Neural cell (in vitro differentiated cells): ENCODE measurements around the gene SBDS. TPM values are rescaled to one million over a fixed set of nuclear protein-coding genes. Genes with fewer than 3 reads are reported as not detected.
"Not testable (repeated sequence)": the region's sequence is repeated elsewhere in the genome, so short reads cannot be mapped to it uniquely, and the experiment has no call there.

Experiments
- H2AFZ ChIP-seq: fragments of 200-600, 300-800 bp; sonication (generic), shearing (Covaris generic); 2 replicates; pipeline ENCODE4 v1.6.0; 2014; ENCODE audit warnings: low read depth, mild to moderate bottlenecking, antibody characterized with exemption, low read length, moderate library complexity
- H3F3A ChIP-seq: fragments of 200-600 bp; shearing (Covaris generic); 2 replicates; pipeline ENCODE4 v1.6.1; 2016; ENCODE audit warnings: mild to moderate bottlenecking, moderate library complexity, mixed read lengths, antibody characterized with exemption, low read length; ENCODE audit not compliant: insufficient read depth, poor library complexity, severe bottlenecking
- H3K27ac ChIP-seq: fragments of 200-600, 300-800 bp; sonication (generic), shearing (Covaris generic); 2 replicates; pipeline ENCODE4 v1.5.1; 2014; ENCODE audit warnings: mild to moderate bottlenecking, low read length, moderate library complexity
- H3K27me3 ChIP-seq: fragments of 300-800, 200-600 bp; sonication (generic), shearing (Covaris generic); 2 replicates; pipeline ENCODE4 v1.6.0; 2014; ENCODE audit warnings: mild to moderate bottlenecking, low read depth, low read length, moderate library complexity; ENCODE audit not compliant: insufficient read depth
- H3K36me3 ChIP-seq: fragments of 300-800, 200-600 bp; sonication (generic), shearing (Covaris generic); 2 replicates; pipeline ENCODE4 v1.5.1; 2014; ENCODE audit warnings: mild to moderate bottlenecking, antibody characterized with exemption, low read length, moderate library complexity; ENCODE audit not compliant: insufficient read depth
- H3K4me2 ChIP-seq: fragments of 300-800, 200-600 bp; sonication (generic), shearing (Covaris generic); 2 replicates; pipeline ENCODE4 v1.6.0; 2014; ENCODE audit warnings: mild to moderate bottlenecking, low read length
- H3K4me3 ChIP-seq: fragments of 300-800, 200-600 bp; sonication (generic), shearing (Covaris generic); 2 replicates; pipeline ENCODE4 v1.5.1; 2014; ENCODE audit warnings: mild to moderate bottlenecking, low read length, moderate library complexity
- H3K79me2 ChIP-seq: fragments of 200-600 bp; shearing (Covaris generic); replicated peaks from 2 replicates; pipeline ENCODE4 v1.6.0; 2014; ENCODE audit warnings: mild to moderate bottlenecking, low read length, moderate library complexity; ENCODE audit not compliant: insufficient read depth
- H3K9ac ChIP-seq: fragments of 300-800, 200-600 bp; sonication (generic), shearing (Covaris generic); 2 replicates; pipeline ENCODE4 v1.6.1; 2016; ENCODE audit warnings: mild to moderate bottlenecking, low read length, mixed read lengths
- H3K9me2 ChIP-seq: fragments of 200-600 bp; shearing (Covaris generic); 2 replicates; pipeline ENCODE4 v1.6.1; 2016; ENCODE audit warnings: mild to moderate bottlenecking, low read length, mixed read lengths; ENCODE audit not compliant: insufficient read depth
- H3K9me3 ChIP-seq: fragments of 200-600, 300-800 bp; sonication (generic), shearing (Covaris generic); 2 replicates; pipeline ENCODE4 v1.6.1; 2016; ENCODE audit warnings: mild to moderate bottlenecking, mixed run types, low read length, moderate library complexity, mixed read lengths
- H4K20me1 ChIP-seq: fragments of 200-600 bp; shearing (Covaris generic); 2 replicates; pipeline ENCODE4 v1.6.1; 2016; ENCODE audit warnings: mild to moderate bottlenecking, mixed run types; ENCODE audit not compliant: insufficient read depth
- CTCF ChIP-seq: fragments of 450-650 bp; IDR thresholded peaks from 2 replicates; pipeline ENCODE4 v1.5.1; 2014; ENCODE audit warnings: antibody characterized with exemption, mild to moderate bottlenecking, moderate library complexity; ENCODE audit not compliant: poor library complexity, severe bottlenecking
- EP300 ChIP-seq: fragments of 450-650 bp; conservative IDR thresholded peaks from 2 replicates; pipeline ENCODE4 v1.6.1; 2014; ENCODE audit warnings: antibody characterized with exemption, mild to moderate bottlenecking, moderate library complexity; ENCODE audit not compliant: poor library complexity, severe bottlenecking
- EZH2 ChIP-seq: fragments of 200-600, 300-800 bp; shearing (Covaris generic), sonication (generic); IDR thresholded peaks from 2 replicates; pipeline ENCODE4 v1.6.1; 2014; ENCODE audit warnings: antibody characterized with exemption, low read length, borderline replicate concordance, mild to moderate bottlenecking; ENCODE audit not compliant: insufficient read depth, poor library complexity, severe bottlenecking
- MXI1 ChIP-seq: fragments of 450-650 bp; conservative IDR thresholded peaks from 2 replicates; pipeline ENCODE4 v1.6.1; 2014; ENCODE audit warnings: antibody characterized with exemption, mild to moderate bottlenecking; ENCODE audit not compliant: poor library complexity, severe bottlenecking
- POLR2AphosphoS5 ChIP-seq: IDR thresholded peaks from 2 replicates; pipeline ENCODE4 v1.6.1; 2012
- RAD21 ChIP-seq: fragments of 450-650 bp; conservative IDR thresholded peaks from 2 replicates; pipeline ENCODE4 v1.6.1; 2014; ENCODE audit warnings: antibody characterized with exemption, mild to moderate bottlenecking, moderate library complexity
- REST ChIP-seq: IDR thresholded peaks from 2 replicates; pipeline ENCODE4 v1.6.1; 2012; ENCODE audit warnings: borderline replicate concordance
- SMC3 ChIP-seq: fragments of 450-650 bp; conservative IDR thresholded peaks from 2 replicates; pipeline ENCODE4 v1.6.1; 2014; ENCODE audit warnings: antibody characterized with exemption, mild to moderate bottlenecking, moderate library complexity; ENCODE audit not compliant: poor library complexity
- TAF1 ChIP-seq: IDR thresholded peaks from 2 replicates; pipeline ENCODE4 v1.6.1; 2012; ENCODE audit warnings: low read depth
- polyA plus RNA-seq: library from polyadenylated mRNA; depleted of rRNA; stranded (reverse); fragments of >200 nt; gene quantifications from 2 replicates; pipeline ENCODE4 v1.2.3, GENCODE V29; 2014

The SBDS gene
- polyA plus RNA-seq, 1 donor from 2014 or later: 91.1 TPM

- H4K20me1 ChIP-seq: no peaks in the 10 kb centered on the region
- H3K27me3 ChIP-seq: no peaks in the 10 kb centered on the region
- H3K4me2 ChIP-seq: no peak overlapping the region
- no peaks in the 10 kb centered on the region for H3K79me2 ChIP-seq
- no peaks in the 10 kb centered on the region for H3F3A ChIP-seq
- no peak overlapping the region for H3K4me3 ChIP-seq
- H3K27ac ChIP-seq: no peak overlapping the region
- no peaks in the 10 kb centered on the region for H3K9me2 ChIP-seq
- no peaks in the 10 kb centered on the region for H3K36me3 ChIP-seq
- no peak overlapping the region for H2AFZ ChIP-seq
- TF ChIP-seq MXI1 (no peak), EP300 (no peak), REST (no peak), EZH2 (no peak), POLR2AphosphoS5 (no peak), TAF1 (no peak), CTCF (no peak), RAD21 (no peak), SMC3 (no peak)
- H3K9me3 ChIP-seq: no peaks in the 10 kb centered on the region
- no peak overlapping the region for H3K9ac ChIP-seq
These were observed 37.9 kb upstream of the SBDS start for GRCh38 chr7:67033251-67033650.

- not testable (repeated sequence) for H3K4me3 ChIP-seq, H2AFZ ChIP-seq, H3F3A ChIP-seq, H3K36me3 ChIP-seq, H3K27me3 ChIP-seq, H3K9me2 ChIP-seq, H3K4me2 ChIP-seq, H4K20me1 ChIP-seq, H3K9ac ChIP-seq, H3K9me3 ChIP-seq, H3K79me2 ChIP-seq, H3K27ac ChIP-seq
These were observed 36.3 kb upstream of the SBDS start for GRCh38 chr7:67031685-67032084.

- not testable (repeated sequence) for H3K4me2 ChIP-seq, H3K9ac ChIP-seq
These were observed 30.1 kb upstream of the SBDS start for GRCh38 chr7:67025459-67025858.

More at GRCh38 chr7:67025459-67025858, 30.1 kb upstream of the SBDS start:
- H3K27me3 ChIP-seq, H4K20me1 ChIP-seq, H3K36me3 ChIP-seq, H3K27ac ChIP-seq, H3F3A ChIP-seq, H3K79me2 ChIP-seq, H3K9me3 ChIP-seq, H3K9me2 ChIP-seq, H2AFZ ChIP-seq, H3K4me3 ChIP-seq: not testable (repeated sequence)
